ENCODE measurements around the gene SEMA6D. TPM values are rescaled to one million over a fixed set of nuclear protein-coding genes. Genes with fewer than 3 reads are reported as not detected.

The SEMA6D gene
- total RNA-seq, 5 donors from 2014 or later (not counting 1 experiment from before 2014, with no cell fraction given), result 0.06 TPM; not detected in 4

GRCh38 chr15:47767035-47767434, 49.7 kb downstream of the SEMA6D start:
- H3K36me3 ChIP-seq (ENCODE audit: control insufficient read depth in 2 of 2, extremely low read depth in 1 of 2, insufficient read depth in 1 of 2, low read length in 1 of 2), result no peaks in the 10 kb centered on the region
- H3K27me3 ChIP-seq (replicated peaks in 1 of 2; ENCODE audit: control insufficient read depth in 2 of 2, extremely low read depth in 1 of 2, insufficient read depth in 2 of 2, low read length in 1 of 2), result no peaks in the 10 kb centered on the region
- H3K4me1 ChIP-seq (ENCODE audit: control insufficient read depth in 1 of 2, extremely low read depth in 1 of 2, insufficient read depth in 2 of 2, low read length in 2 of 2), result no peaks in the 10 kb centered on the region
- H3K9me3 ChIP-seq, result no peaks in the 10 kb centered on the region
- CTCF ChIA-PET, result no interaction called here
- H3K9me3 Mint-ChIP-seq, result peaks cover 3 to 9% (median 4%) of the 10 kb centered on the region in 3 donors
- whole genome bisulfite sequencing (ENCODE audit: insufficient coverage), result no CpG with 5 or more reads among the region's 5 CpGs
- no peak overlapping the region for H3K4me3 ChIP-seq (ENCODE audit: control insufficient read depth in 1 of 2, extremely low read depth in 1 of 2, low read length in 1 of 2)
- no peak overlapping the region for H3K4me3 Mint-ChIP-seq
- no peaks in the 10 kb centered on the region for H3K4me1 Mint-ChIP-seq
- no peak overlapping the region for H3K27ac Mint-ChIP-seq
- DNase-seq, result no peak
- POLR2A ChIA-PET, result no interaction called here
- no peaks in the 10 kb centered on the region for H3K36me3 Mint-ChIP-seq
- peaks cover 0 to 5% of the 10 kb centered on the region in 2 donors for H3K27me3 Mint-ChIP-seq
- no peak overlapping the region for H3K27ac ChIP-seq (ENCODE audit: low read length)
- no peak for ATAC-seq (replicated peaks in 1 of 4)

- Mint-ChIP-seq H3K36me3 (no peaks in the 10 kb centered on the region), H3K4me3 (no peak overlapping the region), H3K4me1 (no peaks in the 10 kb centered on the region), H3K27me3 (peaks cover 0 to 5% of the 10 kb centered on the region in 2 donors), H3K9me3 (peaks cover 3 to 13% (median 4%) of the 10 kb centered on the region in 3 donors), H3K27ac (no peak overlapping the region)
- DNase-seq (no peak), ATAC-seq (replicated peaks in 1 of 4) (no peak)
- no peaks in the 10 kb centered on the region for H3K9me3 ChIP-seq
- ChIA-PET POLR2A (no interaction called here), CTCF (no interaction called here)
- no peak overlapping the region for H3K4me3 ChIP-seq (ENCODE audit: control insufficient read depth in 1 of 2, extremely low read depth in 1 of 2, low read length in 1 of 2)
- no peaks in the 10 kb centered on the region for H3K27me3 ChIP-seq (replicated peaks in 1 of 2; ENCODE audit: control insufficient read depth in 2 of 2, extremely low read depth in 1 of 2, insufficient read depth in 2 of 2, low read length in 1 of 2)
- H3K4me1 ChIP-seq (ENCODE audit: control insufficient read depth in 1 of 2, extremely low read depth in 1 of 2, insufficient read depth in 2 of 2, low read length in 2 of 2), result no peaks in the 10 kb centered on the region
- 73% methylated on average over 3 of the region's 5 CpGs for WGBS (ENCODE audit: insufficient coverage)
- H3K36me3 ChIP-seq (ENCODE audit: control insufficient read depth in 2 of 2, extremely low read depth in 1 of 2, insufficient read depth in 1 of 2, low read length in 1 of 2), result no peaks in the 10 kb centered on the region
- no peak overlapping the region for H3K27ac ChIP-seq (ENCODE audit: low read length)
Observed at GRCh38 chr15:47768735-47769134, 51.4 kb downstream of the SEMA6D start.

GRCh38 chr15:47769166-47769565, 51.9 kb downstream of the SEMA6D start:
- Mint-ChIP-seq H3K4me1 (no peaks in the 10 kb centered on the region), H3K36me3 (no peaks in the 10 kb centered on the region), H3K9me3 (peaks cover 3 to 13% (median 4%) of the 10 kb centered on the region in 3 donors), H3K4me3 (no peak overlapping the region), H3K27ac (no peak overlapping the region), H3K27me3 (peaks cover 0 to 5% of the 10 kb centered on the region in 2 donors)
- ChIA-PET POLR2A (no interaction called here), CTCF (no interaction called here)
- Histone ChIP-seq H3K36me3 (ENCODE audit: control insufficient read depth in 2 of 2, extremely low read depth in 1 of 2, insufficient read depth in 1 of 2, low read length in 1 of 2) (no peaks in the 10 kb centered on the region), H3K4me3 (ENCODE audit: control insufficient read depth in 1 of 2, extremely low read depth in 1 of 2, low read length in 1 of 2) (no peak overlapping the region), H3K27ac (ENCODE audit: low read length) (no peak overlapping the region), H3K9me3 (no peaks in the 10 kb centered on the region), H3K4me1 (ENCODE audit: control insufficient read depth in 1 of 2, extremely low read depth in 1 of 2, insufficient read depth in 2 of 2, low read length in 2 of 2) (no peaks in the 10 kb centered on the region), H3K27me3 (replicated peaks in 1 of 2; ENCODE audit: control insufficient read depth in 2 of 2, extremely low read depth in 1 of 2, insufficient read depth in 2 of 2, low read length in 1 of 2) (no peaks in the 10 kb centered on the region)
- no CpG with 5 or more reads among the region's 5 CpGs for WGBS (ENCODE audit: insufficient coverage)
- ATAC-seq (replicated peaks in 1 of 4) (no peak), DNase-seq (no peak)

- H3K9me3 ChIP-seq, result no peaks in the 10 kb centered on the region
- Mint-ChIP-seq H3K4me1 (no peaks in the 10 kb centered on the region), H3K36me3 (no peaks in the 10 kb centered on the region), H3K27ac (no peak overlapping the region), H3K9me3 (peaks cover 2 to 8% (median 3%) of the 10 kb centered on the region in 3 donors), H3K4me3 (no peak overlapping the region), H3K27me3 (no peaks in the 10 kb centered on the region)
- ChIA-PET CTCF (no interaction called here), POLR2A (no interaction called here)
- no peak overlapping the region for H3K4me3 ChIP-seq (ENCODE audit: control insufficient read depth in 1 of 2, extremely low read depth in 1 of 2, low read length in 1 of 2)
- no peaks in the 10 kb centered on the region for H3K36me3 ChIP-seq (ENCODE audit: control insufficient read depth in 2 of 2, extremely low read depth in 1 of 2, insufficient read depth in 1 of 2, low read length in 1 of 2)
- H3K4me1 ChIP-seq (ENCODE audit: control insufficient read depth in 1 of 2, extremely low read depth in 1 of 2, insufficient read depth in 2 of 2, low read length in 2 of 2), result no peaks in the 10 kb centered on the region
- no peaks in the 10 kb centered on the region for H3K27me3 ChIP-seq (replicated peaks in 1 of 2; ENCODE audit: control insufficient read depth in 2 of 2, extremely low read depth in 1 of 2, insufficient read depth in 2 of 2, low read length in 1 of 2)
- 90% methylated on average over 2 of the region's 6 CpGs for WGBS (ENCODE audit: insufficient coverage)
- H3K27ac ChIP-seq (ENCODE audit: low read length), result no peak overlapping the region
- ATAC-seq (replicated peaks in 1 of 4) (no peak), DNase-seq (no peak)
Observed at GRCh38 chr15:47773143-47773542, 55.8 kb downstream of the SEMA6D start.

- H3K27ac Mint-ChIP-seq, result no peak overlapping the region
- no CpG with 5 or more reads among the region's 1 CpG for WGBS (ENCODE audit: insufficient coverage)
- H3K36me3 Mint-ChIP-seq, result no peaks in the 10 kb centered on the region
- Histone ChIP-seq H3K4me1 (ENCODE audit: control insufficient read depth in 1 of 2, extremely low read depth in 1 of 2, insufficient read depth in 2 of 2, low read length in 2 of 2) (no peaks in the 10 kb centered on the region), H3K27ac (ENCODE audit: low read length) (no peak overlapping the region), H3K36me3 (ENCODE audit: control insufficient read depth in 2 of 2, extremely low read depth in 1 of 2, insufficient read depth in 1 of 2, low read length in 1 of 2) (no peaks in the 10 kb centered on the region), H3K4me3 (ENCODE audit: control insufficient read depth in 1 of 2, extremely low read depth in 1 of 2, low read length in 1 of 2) (no peak overlapping the region), H3K27me3 (replicated peaks in 1 of 2; ENCODE audit: control insufficient read depth in 2 of 2, extremely low read depth in 1 of 2, insufficient read depth in 2 of 2, low read length in 1 of 2) (no peaks in the 10 kb centered on the region), H3K9me3 (no peaks in the 10 kb centered on the region)
- POLR2A ChIA-PET, result no interaction called here
- no peaks in the 10 kb centered on the region for H3K4me1 Mint-ChIP-seq
- DNase-seq (no peak), ATAC-seq (replicated peaks in 1 of 4) (no peak)
- H3K27me3 Mint-ChIP-seq, result no peaks in the 10 kb centered on the region
- no peaks in the 10 kb centered on the region for H3K9me3 Mint-ChIP-seq
- H3K4me3 Mint-ChIP-seq, result no peak overlapping the region
- CTCF ChIA-PET, result no interaction called here
Observed at GRCh38 chr15:47778263-47778770, 61.0 kb downstream of the SEMA6D start.

- H3K4me3 ChIP-seq (ENCODE audit: control insufficient read depth in 1 of 2, extremely low read depth in 1 of 2, low read length in 1 of 2), result no peak overlapping the region
- no peak overlapping the region for H3K4me3 Mint-ChIP-seq
- POLR2A ChIA-PET, result no interaction called here
- WGBS (ENCODE audit: insufficient coverage), result no CpG with 5 or more reads among the region's 2 CpGs
- no peaks in the 10 kb centered on the region for H3K9me3 Mint-ChIP-seq
- CTCF ChIA-PET, result no interaction called here
- no peaks in the 10 kb centered on the region for H3K27me3 Mint-ChIP-seq
- no peaks in the 10 kb centered on the region for H3K9me3 ChIP-seq
- no peak overlapping the region for H3K27ac Mint-ChIP-seq
- H3K36me3 ChIP-seq (ENCODE audit: control insufficient read depth in 2 of 2, extremely low read depth in 1 of 2, insufficient read depth in 1 of 2, low read length in 1 of 2), result no peaks in the 10 kb centered on the region
- H3K27ac ChIP-seq (ENCODE audit: low read length), result no peak overlapping the region
- H3K27me3 ChIP-seq (replicated peaks in 1 of 2; ENCODE audit: control insufficient read depth in 2 of 2, extremely low read depth in 1 of 2, insufficient read depth in 2 of 2, low read length in 1 of 2), result no peaks in the 10 kb centered on the region
- no peaks in the 10 kb centered on the region for H3K36me3 Mint-ChIP-seq
- ATAC-seq (replicated peaks in 1 of 4) (no peak), DNase-seq (no peak)
- H3K4me1 Mint-ChIP-seq, result no peaks in the 10 kb centered on the region
- no peaks in the 10 kb centered on the region for H3K4me1 ChIP-seq (ENCODE audit: control insufficient read depth in 1 of 2, extremely low read depth in 1 of 2, insufficient read depth in 2 of 2, low read length in 2 of 2)
Observed at GRCh38 chr15:47780971-47781370, 63.7 kb downstream of the SEMA6D start.

- Histone ChIP-seq H3K27ac (ENCODE audit: low read length) (no peak overlapping the region), H3K4me1 (ENCODE audit: control insufficient read depth in 1 of 2, extremely low read depth in 1 of 2, insufficient read depth in 2 of 2, low read length in 2 of 2) (no peaks in the 10 kb centered on the region), H3K9me3 (no peaks in the 10 kb centered on the region), H3K36me3 (ENCODE audit: control insufficient read depth in 2 of 2, extremely low read depth in 1 of 2, insufficient read depth in 1 of 2, low read length in 1 of 2) (no peaks in the 10 kb centered on the region), H3K4me3 (ENCODE audit: control insufficient read depth in 1 of 2, extremely low read depth in 1 of 2, low read length in 1 of 2) (no peak overlapping the region), H3K27me3 (replicated peaks in 1 of 2; ENCODE audit: control insufficient read depth in 2 of 2, extremely low read depth in 1 of 2, insufficient read depth in 2 of 2, low read length in 1 of 2) (no peaks in the 10 kb centered on the region)
- no CpG with 5 or more reads among the region's 3 CpGs for WGBS (ENCODE audit: insufficient coverage)
- CTCF ChIA-PET, result no interaction called here
- DNase-seq, result no peak
- ATAC-seq (replicated peaks in 1 of 4), result no peak
- POLR2A ChIA-PET, result no interaction called here
- no peaks in the 10 kb centered on the region for H3K9me3 Mint-ChIP-seq
- no peaks in the 10 kb centered on the region for H3K36me3 Mint-ChIP-seq
- H3K4me3 Mint-ChIP-seq, result no peak overlapping the region
- H3K4me1 Mint-ChIP-seq, result no peaks in the 10 kb centered on the region
- H3K27ac Mint-ChIP-seq, result no peak overlapping the region
- no peaks in the 10 kb centered on the region for H3K27me3 Mint-ChIP-seq
Observed at GRCh38 chr15:47781527-47781926, 64.2 kb downstream of the SEMA6D start.

Measured in T-cell (primary cell).